Measurements from ENCODE around the gene OR13A1.
"Not testable (repeated sequence)": the region's sequence is repeated elsewhere in the genome, so short reads cannot be mapped to it uniquely, and the experiment has no call there.

- not testable (repeated sequence) for TF ChIP-seq POLR2A (IDR thresholded peaks at IDR 0.05); CTCF (IDR thresholded peaks at IDR 0.05); POLR2AphosphoS5 (IDR thresholded peaks at IDR 0.05; ENCODE audit: insufficient read depth in 1 of 2, low read depth in 1 of 2)
These were observed 16.4 kb upstream of the OR13A1 start for GRCh38 chr10:45331824-45332223.

Data from vagina (tissue), 2 donors.